GM19025 (cell line): ENCODE measurements around the gene CSPG4.
"Not testable (repeated sequence)": the region's sequence is repeated elsewhere in the genome, so short reads cannot be mapped to it uniquely, and the experiment has no call there.

Experiments used
- ATAC-seq: cut with Tn5 transposase; IDR thresholded peaks from one replicate; pipeline ENCODE4 v1.9.1; 2021; ENCODE audit warnings: mild to moderate bottlenecking, low read depth, moderate library complexity; ENCODE audit not compliant: unreplicated experiment

Gene CSPG4

DNA sequence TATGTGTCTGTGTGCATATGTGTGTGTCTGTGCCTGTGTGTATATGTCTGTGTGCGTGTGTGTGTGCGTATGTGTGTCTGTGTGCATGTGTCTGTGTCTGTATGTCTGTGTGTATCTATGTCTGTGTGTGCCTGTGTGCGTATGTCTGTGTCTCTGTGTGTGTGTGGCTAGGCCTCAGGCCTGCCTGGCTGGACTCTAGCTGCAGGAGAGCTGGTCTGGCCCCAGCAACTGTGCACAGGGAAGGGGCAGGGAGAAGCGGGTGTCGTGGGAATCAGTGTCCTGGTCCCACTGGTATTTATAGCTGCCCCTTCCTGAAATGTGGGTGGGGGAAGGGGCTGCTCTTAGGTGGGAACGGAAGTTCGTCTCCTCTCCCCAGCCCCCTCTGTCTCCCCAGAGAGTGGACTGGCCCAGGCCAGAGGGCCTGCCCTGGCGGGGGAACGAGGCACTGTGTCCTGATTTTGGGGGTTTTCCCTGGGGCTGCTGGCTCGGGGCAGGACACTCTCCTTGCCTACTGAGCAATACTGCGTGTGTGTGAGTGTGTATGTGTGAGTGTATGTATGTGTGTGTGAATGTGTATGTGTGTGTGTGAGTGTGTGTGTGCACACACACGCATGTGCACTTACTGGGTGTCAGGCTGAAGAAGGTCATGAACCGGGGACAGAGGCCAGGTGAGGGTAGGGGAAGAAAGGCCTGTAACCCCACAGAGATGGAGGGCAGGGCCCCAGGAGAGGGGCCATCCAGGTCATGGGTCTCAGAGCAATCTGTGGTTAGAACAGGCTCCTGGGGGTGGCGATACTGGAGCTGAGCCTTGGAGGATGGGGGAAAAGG is 6.6 kb downstream of the CSPG4 start:
- ATAC-seq: no peak

DNA sequence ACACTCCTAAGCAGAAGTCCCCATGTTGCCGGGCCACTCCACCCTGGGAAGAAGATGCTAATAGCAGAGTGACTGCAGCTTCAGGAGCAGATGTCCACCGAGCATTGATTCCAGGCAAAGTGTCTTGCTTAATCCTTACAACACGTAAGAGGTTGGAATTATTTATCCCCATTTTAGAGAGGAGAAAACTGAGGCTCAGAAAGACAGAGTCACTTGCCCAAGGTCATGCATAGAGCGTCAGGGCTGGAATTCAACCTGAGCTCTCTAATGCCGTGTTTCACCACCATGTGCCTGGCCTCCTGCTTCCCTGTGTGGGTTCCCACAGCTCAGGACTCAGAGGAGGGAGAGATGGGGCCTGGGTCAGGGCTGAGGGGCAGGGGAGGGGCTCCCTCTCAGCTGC is 7.3 kb downstream of the CSPG4 start:
- ATAC-seq: not testable (repeated sequence)

DNA sequence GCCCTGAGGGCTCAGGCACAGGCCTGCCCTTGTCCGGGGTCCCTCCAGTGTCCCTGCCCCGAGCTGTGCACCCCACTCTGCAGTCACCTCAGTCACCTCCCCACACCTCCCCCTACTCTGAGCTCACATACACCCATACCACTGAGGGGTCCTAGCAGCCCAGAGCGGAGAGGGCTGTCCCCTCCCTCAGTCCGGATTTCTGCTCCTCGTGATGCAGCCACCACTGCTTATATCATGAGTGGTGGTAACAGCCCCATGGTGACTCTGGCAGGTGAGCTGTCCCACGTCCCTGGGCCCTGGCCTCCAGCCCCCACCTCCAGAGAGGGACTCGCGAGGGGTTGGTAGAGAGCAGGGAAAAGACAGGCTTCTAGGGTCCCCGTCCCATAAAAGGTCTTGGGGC is 8.0 kb downstream of the CSPG4 start:
- no peak for ATAC-seq

DNA sequence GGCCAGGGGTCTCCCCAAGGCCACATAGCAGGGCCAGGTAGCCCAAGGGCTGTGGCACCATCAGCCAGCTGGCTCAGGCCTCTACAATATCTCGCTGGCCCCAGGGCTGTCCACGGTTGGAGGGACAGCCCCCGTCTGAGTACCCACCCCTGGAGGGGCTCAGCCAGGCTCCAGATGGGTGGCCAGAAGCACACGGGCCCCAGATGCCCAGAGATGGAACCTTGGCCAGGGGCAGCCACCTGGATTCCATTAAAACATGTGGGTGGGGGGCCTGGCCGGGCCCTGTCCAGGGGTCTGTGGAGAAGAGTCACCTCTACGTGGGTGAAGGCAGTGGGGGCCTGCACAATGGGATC is 8.4 kb downstream of the CSPG4 start:
- ATAC-seq: no peak

DNA sequence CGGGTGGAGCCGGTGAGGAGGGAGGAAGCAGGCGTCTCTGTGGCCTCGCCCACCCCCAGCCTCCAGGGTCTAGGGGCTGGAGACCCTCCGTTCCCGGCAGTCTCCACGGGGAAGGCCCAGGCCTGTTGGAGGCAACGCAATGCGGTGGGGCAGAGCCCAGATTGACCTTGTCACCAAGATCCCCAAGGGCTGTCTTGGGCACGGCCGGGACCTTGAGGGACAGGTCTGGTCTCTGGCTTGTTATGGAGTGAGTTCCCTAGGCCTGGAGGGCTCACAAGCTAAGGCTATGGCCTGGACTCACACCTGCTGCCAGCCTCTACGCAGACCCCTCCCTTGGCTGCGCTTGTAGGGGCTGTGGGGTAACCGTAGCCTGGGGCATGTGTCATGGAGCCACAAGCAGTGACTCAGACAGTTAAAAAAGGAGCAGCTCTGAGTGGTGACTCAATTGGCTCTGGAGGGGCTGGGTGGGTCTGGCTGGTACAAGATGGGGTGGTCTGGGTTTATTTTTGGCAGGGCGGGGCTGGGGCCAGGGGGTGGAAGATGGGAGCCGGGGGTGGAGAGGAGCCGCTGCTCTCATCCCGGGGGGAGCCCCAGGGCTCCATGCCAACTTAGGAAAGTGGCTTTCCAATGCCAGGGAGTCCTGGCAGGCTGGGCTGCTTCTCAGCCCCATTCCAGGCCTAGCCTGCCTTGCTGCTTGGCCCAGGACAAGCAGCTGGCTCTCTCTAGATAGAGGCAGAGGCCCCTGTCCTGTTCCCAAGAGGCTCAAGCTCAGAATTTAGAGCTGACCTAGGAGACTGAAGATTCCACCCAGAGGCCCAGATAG is 9.0 kb downstream of the CSPG4 start:
- ATAC-seq: not testable (repeated sequence)

DNA sequence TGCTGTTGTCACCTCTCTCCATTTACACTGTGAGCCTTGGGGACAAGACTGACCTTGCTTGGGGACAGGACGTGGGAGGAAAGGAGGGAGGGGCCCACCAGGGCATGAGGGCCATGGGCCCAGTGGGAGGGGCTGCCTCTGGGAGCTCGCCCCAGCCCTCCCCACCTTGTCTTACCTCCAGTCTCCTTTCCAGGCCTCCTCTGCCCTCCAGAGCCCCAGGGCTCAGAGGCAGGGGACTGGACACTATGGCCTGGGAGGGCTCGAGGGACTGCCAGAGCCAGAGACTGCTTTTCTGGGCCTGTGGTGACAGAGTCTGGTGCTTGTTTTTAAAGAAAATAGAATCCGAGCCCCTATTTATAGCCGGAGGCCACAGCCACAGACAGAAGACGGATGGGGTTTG is 10.2 kb downstream of the CSPG4 start:
- no peak for ATAC-seq

DNA sequence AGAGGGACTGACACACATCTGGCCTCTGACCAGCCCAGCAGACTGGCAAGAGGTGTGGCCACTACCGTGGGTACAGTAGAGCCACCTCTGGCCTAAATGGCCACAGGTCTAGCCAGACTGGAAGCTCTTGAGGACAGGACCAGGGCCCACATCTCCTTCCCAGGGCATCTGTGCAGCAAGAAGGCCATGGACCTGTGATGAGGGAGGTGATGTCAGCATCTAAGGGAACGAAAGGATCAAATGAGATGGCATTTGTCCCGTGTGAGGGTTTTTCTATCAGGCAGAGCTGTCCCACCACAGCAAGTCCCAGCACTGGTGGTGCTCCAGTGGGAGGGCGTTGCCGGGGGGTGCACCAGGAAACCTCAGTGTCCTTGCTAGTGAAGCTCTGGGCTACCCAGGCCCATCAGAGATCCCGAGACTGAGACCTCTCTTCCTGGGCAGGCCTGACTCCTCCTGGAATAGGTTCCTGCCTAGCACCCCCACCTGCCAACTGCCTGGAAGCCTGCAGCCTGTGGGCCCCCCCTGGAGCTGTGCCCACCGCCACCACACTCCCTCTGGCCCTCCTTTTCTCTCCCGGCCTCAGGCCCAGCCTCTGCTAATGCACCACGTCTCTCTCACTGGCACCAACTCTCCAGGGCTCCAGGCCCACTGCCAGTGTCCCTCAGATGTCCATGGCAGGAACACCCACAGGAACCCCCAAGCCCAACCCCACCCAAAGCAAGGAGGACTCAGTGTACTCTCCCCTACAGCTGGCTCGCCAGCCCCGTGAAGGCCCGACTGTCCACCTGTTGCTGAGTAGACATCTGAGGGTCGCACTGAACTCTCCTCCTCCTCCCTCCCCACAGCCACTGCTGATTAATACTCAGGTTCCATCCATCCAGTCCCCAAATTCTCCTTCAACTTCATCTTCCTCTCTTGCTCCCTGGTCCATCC is 11.3 kb downstream of the CSPG4 start:
- ATAC-seq: not testable (repeated sequence)

DNA sequence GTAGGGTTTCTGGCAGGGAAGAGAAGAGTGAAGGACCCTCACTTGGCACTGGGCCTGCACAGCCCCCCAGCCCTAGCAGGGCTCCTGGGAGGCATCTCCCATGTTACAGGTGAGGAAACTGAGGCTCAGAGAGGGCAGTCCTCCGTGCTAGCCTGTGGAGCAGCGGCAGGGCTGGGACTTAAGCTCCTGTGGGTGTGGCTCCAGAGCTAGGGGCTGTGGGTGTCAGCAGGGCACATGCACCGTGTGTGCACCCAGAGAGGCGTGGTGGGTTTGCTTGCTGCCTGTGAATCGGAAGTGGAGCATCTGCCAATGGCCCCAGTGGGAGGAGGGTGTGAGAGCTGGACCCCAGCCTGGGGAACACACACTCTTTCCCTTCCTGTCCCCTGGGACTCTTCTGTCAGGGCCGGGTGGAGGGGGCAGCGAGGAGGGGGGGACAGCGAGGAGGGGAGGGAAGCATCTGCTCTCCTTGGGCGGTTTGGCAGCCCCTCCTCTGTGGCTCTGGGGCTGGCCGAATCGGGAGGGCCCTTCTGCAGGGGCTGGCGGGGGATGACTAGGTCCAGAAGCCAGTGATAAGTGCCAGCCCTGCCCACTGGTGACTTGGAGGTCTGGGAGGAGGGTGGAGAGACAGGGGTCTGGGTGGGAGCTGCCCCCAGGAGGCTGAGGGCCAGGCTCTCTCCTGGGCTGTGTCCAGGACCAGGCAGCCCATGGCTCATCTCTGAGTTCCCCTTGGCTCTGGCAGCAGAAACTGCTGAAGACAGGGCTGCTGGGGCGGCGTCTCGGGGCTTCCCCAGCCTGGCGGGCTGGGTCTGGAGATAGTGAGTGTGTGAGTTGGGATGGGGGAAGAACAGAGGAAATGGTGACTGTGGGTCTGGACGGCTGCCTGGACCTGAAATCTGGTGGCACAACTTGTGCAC is 12.4 kb downstream of the CSPG4 start:
- not testable (repeated sequence) for ATAC-seq

DNA sequence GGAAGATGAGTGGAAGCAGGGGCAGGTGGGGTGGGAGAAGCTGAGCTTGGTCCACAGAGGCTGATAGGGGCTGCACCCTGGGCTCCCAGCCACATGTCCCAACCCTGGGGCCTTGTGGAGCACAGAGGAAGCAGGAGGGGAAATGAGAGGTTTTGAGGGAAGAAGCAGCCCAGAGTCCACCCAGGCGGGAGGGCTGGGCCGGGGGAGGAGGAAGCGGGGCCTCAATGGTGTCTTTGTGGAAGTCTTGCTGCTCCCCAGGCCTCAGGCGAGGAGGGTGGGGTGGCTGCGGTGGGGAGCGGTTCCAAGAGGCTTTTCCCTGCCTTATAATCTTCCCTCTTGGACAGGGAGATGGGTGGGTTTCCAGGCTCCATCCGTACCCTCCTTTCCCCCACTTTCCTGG is 13.1 kb downstream of the CSPG4 start:
- not testable (repeated sequence) for ATAC-seq

DNA sequence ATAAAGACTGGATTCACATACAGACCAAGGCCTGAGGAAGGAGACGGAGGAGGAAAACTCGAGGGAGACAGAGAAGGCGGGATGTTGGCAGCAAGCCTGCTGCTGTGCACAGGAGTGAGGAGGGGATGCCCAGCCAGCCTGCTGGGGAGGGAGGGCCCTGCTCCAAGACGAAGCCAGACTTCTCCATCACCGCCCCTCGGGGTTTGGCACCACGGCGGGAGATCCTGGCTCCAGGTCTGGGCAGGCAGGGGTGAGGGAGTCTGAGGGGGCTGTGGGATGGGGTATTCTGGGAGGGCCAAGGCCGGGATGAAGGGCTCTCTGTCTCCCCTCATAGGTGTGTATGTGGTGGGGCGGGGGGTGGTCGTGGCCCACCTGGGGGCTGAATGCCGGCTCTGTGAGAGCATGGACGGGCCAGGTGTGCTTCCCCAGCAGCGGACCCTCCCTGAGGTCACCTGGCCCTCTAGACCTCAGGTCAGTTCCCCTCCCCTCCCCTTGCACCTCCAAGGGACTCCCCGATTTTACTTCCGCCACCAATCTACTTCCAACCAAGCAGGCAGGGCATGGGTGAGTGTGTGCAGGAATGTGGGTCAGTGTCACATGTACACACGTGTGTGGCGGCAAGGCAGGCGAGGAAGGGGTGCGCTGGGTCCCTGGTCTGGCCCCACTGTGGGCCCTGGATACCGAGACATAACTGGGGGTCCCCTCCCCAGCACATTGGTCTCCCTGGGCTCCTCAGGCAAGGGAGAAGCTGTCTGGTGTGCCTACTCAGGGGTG is 14.5 kb downstream of the CSPG4 start:
- not testable (repeated sequence) for ATAC-seq

DNA sequence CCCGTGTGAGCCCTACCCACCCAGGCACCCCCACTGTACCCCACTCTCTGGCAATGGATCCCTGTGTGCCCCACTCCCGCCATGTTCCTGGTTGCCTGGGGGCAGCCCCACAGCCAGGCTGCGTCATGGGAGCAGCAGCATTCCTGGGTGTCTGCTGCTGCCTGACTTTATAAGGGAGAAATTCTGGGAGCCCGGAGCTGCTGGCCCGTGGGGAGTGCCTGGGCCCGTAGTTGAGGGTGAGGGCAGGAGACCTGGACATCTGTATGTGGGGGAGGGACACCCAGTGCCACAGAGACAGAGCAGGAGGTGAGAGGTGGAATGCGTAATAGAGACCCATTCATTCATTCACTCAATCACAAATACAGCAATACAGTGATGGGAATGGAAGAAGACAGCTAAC is 15.1 kb downstream of the CSPG4 start:
- no peak for ATAC-seq

DNA sequence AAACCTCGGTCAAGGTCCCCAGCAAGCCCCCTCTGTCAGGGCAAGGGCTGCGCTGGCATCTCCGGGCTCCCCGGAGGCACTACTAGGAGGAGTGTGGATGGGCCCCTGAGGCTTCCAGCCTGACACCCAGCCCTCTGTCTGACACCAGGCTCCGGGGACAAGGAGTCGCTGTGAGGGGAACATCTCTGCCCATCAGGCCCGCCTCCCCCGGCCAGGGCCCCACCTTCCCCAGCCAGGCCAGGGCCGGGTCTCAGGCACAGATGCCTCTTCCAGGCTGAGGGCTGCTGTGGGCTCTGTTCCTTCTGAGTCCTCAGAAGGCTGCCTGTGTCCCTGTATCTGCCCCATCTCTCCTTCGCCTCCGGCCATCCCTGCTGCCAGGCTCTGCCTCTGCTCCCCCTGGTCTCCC is 15.8 kb downstream of the CSPG4 start:
- no peak for ATAC-seq

DNA sequence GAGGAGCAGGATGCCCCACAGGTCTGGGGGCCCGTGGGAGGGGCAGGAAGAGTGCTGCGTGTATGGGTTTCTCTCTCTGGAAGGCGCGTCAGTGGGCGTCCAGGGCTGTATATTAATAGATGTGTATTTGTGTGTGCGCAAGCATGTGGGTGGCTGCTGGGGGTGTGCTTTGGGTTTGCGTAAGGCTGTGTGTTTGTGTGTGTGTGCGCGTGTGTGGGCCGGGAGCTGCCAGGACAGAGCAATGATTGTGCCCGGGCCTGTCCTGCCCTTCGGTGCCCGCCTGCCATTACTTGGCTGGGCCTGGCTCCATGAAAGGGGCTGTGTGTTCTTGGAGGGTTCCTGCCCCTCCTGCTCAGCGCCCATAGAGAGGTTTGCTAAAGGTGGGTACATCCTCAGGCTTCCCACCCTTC is 16.3 kb downstream of the CSPG4 start:
- no peak for ATAC-seq

DNA sequence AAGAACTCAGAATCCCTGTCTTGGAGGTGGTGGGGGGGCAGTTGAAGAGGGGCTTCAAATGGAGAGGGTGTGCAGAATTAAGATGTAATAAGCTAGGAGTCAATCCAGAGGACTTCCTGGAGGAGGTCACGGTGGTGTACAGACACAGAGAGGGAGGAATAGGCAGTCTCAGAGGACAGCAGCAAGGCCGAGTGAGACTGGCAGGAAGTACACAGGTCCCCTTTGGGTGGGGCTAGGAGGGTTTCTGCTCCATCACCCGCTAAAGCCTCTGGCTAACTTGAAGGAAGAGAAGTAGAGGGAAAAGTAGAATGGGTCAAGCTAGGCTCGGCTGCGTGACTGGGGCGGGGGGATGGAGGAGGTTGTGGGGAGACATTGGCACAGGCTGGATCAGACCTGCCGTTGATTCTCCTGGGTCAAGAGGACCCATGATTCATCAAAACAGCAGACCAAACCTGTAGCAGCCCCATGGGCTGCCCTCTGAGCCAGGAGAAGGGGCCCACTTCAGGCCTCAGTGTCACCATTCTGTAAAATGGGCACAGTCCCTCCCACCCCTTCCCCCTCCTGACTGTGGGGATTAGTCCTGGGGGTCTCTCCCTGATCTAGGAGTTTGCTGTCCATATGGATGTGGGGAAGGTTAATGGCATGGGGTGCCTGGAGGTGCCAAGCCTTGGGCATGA is 16.9 kb downstream of the CSPG4 start:
- ATAC-seq: no peak

DNA sequence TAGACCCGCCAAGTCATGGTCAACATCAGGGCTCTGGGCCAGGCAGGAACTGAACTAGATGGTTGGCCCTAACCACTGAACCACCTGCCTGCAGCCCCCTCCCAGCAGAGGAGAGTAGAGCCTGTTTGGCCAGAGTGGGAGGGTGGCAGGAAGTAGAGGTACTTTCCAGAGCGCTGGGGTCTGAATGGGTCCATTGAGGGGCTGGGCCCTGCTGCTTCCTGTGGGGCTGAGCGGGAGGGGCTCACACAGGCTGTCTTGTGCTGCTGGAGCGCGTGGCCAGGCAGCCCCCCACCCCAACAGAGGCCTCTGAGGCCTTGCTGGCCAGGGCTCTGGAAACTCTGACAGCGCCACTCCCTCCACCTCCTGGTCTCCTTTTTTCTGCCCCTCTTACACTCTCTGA is 17.4 kb downstream of the CSPG4 start:
- ATAC-seq: no peak

DNA sequence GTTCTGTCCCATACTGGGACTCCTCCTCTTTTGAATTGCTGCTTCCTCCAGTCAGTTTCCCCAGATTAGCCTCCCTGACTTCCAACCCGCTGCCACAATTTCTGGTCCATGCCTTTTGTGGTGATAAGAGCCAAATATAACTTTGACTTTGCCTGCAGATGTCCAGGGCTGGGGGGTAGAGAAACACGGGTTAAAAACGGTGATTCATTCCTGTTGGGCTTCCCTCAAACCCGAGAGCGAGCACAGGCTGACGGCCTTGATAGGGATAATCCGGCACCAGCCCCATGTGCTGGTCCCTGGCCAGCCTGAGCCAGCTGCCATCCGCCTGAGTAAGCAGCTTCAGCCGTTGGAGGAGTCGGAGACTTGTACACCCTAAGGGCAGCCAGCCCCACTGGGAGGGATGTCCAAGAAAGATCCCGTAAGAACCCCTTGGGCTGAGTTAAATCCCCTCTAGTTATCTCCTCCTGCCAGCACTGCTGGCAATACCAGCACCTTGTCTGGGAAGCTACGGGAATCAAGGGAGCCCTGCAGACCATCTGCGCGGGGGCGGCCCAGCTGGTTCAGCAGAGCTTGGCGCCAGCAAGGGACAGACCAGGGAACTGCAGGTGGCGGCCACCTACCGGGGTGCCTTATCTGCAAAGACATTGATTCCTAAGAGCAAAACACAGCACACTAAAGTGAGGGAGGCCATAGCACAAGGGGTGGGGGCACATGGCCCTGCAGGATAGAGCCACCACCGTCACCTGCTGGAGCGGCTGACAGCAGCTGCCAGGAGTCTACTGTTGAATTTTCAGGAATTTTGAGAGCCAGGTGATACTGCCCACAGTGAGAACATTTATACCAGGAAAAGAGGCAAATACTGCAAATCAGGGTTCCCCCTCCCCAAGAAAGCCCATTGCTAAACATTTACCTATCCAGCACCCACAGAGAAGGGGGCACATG is 18.1 kb downstream of the CSPG4 start:
- ATAC-seq: no peak

DNA sequence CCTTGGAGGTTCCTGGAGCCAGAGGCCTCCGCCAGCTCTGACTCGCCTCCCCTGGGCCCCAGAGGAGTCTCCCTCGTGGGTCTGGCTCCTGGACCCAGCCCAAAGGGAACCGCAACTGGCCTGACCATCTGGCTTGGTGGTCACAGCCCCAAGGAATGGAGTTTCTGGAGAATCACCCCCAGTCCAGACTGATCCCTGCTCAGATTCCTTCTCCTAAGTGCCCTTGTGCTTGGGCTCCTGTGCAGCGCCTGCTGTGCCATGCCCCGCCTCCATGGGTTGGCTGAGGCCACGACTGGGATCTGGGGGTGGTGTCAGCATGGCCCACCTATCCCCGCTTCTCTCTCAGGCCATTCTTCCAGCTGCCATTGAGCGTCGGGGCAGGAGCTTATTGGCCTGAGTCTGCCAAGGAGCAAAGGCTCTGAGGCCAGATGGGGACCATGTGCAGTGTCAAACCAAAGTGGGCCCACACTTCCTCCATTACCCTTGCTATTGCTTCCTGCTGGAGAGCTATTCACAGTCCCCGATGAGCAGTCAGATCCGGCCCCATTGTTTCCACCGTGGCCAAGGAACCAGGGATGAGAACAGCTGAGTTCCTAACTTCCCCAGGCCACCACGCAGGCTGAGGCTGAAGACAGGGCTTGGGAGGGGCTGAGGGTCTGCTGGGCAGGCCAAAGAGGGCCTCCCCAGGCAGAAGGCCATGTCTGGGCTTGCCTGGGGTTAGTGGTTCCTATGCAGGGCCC is 19.0 kb downstream of the CSPG4 start:
- no peak for ATAC-seq
